ENCODE data around the gene SLC46A2.

Gene SLC46A2

GRCh38 chr9:112917987-112918362 lies 27.3 kb upstream of the SLC46A2 start:
- no peak overlapping the region for H3K18ac ChIP-seq (ENCODE audit: low read length)
- no peaks in the 10 kb centered on the region for H3K79me2 ChIP-seq (ENCODE audit: control insufficient read depth, insufficient read depth, low read length)
- WGBS (ENCODE audit: extremely low coverage, insufficient coverage, low lambda C conversion rate) = no CpG with 5 or more reads among the region's 1 CpG
- H3K4me1 ChIP-seq (ENCODE audit: control insufficient read depth, low read depth, low read length) = no peaks in the 10 kb centered on the region
- H2AK5ac ChIP-seq (ENCODE audit: low read length) = no peak overlapping the region
- no peak overlapping the region for H2BK120ac ChIP-seq (ENCODE audit: low read depth, low read length)
- H3K27ac ChIP-seq (ENCODE audit: low read depth, low read length) = no peak overlapping the region
- no peak overlapping the region for H3K23ac ChIP-seq (ENCODE audit: low read length)
- no peak overlapping the region for H3K4me2 ChIP-seq (ENCODE audit: low read length)
- no peak overlapping the region for H3K9ac ChIP-seq (ENCODE audit: low read length)
- no peak overlapping the region for H3K56ac ChIP-seq (ENCODE audit: low read length)
- no peaks in the 10 kb centered on the region for H3K36me3 ChIP-seq (ENCODE audit: control insufficient read depth, insufficient read depth, low read length)
- H2BK5ac ChIP-seq (ENCODE audit: low read length) = no peak overlapping the region
- H3K4me3 ChIP-seq (ENCODE audit: low read length) = no peak overlapping the region
- no peak overlapping the region for H4K8ac ChIP-seq (ENCODE audit: low read depth, low read length)
- H3K4ac ChIP-seq (ENCODE audit: low read depth, low read length) = no peak overlapping the region
- H3K79me1 ChIP-seq (ENCODE audit: low read length) = no peaks in the 10 kb centered on the region
- DNase-seq = no peak
- H4K5ac ChIP-seq (ENCODE audit: low read length) = no peak overlapping the region
- H2BK15ac ChIP-seq (replicated peaks; ENCODE audit: low read depth) = no peak overlapping the region
- H3K27me3 ChIP-seq (ENCODE audit: insufficient read depth, low read length, poor library complexity) = peaks cover 4% of the 10 kb centered on the region

GRCh38 chr9:112917047-112917986 lies 26.6 kb upstream of the SLC46A2 start:
- Histone ChIP-seq H3K4me2 (ENCODE audit: low read length) (no peak overlapping the region), H3K27me3 (ENCODE audit: insufficient read depth, low read length, poor library complexity) (peaks cover 4% of the 10 kb centered on the region), H3K56ac (ENCODE audit: low read length) (no peak overlapping the region), H3K9ac (ENCODE audit: low read length) (no peak overlapping the region), H3K4me1 (ENCODE audit: control insufficient read depth, low read depth, low read length) (no peaks in the 10 kb centered on the region), H2BK120ac (ENCODE audit: low read depth, low read length) (no peak overlapping the region), H2BK15ac (replicated peaks; ENCODE audit: low read depth) (no peak overlapping the region), H3K79me1 (ENCODE audit: low read length) (no peaks in the 10 kb centered on the region), H3K27ac (ENCODE audit: low read depth, low read length) (no peak overlapping the region), H3K23ac (ENCODE audit: low read length) (no peak overlapping the region), H3K36me3 (ENCODE audit: control insufficient read depth, insufficient read depth, low read length) (no peaks in the 10 kb centered on the region), H3K4me3 (ENCODE audit: low read length) (no peak overlapping the region), H4K8ac (ENCODE audit: low read depth, low read length) (no peak overlapping the region), H2AK5ac (ENCODE audit: low read length) (no peak overlapping the region), H2BK5ac (ENCODE audit: low read length) (no peak overlapping the region), H3K4ac (ENCODE audit: low read depth, low read length) (no peak overlapping the region), H3K79me2 (ENCODE audit: control insufficient read depth, insufficient read depth, low read length) (no peaks in the 10 kb centered on the region), H4K5ac (ENCODE audit: low read length) (no peak overlapping the region), H3K18ac (ENCODE audit: low read length) (no peak overlapping the region)
- no peak for DNase-seq
- WGBS (ENCODE audit: extremely low coverage, insufficient coverage, low lambda C conversion rate) = no CpG with 5 or more reads among the region's 1 CpG

GRCh38 chr9:112914524-112914923 lies 23.8 kb upstream of the SLC46A2 start:
- Histone ChIP-seq H2AK5ac (ENCODE audit: low read length) (no peak overlapping the region), H2BK5ac (ENCODE audit: low read length) (no peak overlapping the region), H4K5ac (ENCODE audit: low read length) (no peak overlapping the region), H2BK120ac (ENCODE audit: low read depth, low read length) (no peak overlapping the region), H3K4me1 (ENCODE audit: control insufficient read depth, low read depth, low read length) (no peaks in the 10 kb centered on the region), H3K4me3 (ENCODE audit: low read length) (no peak overlapping the region), H3K23ac (ENCODE audit: low read length) (no peak overlapping the region), H3K27ac (ENCODE audit: low read depth, low read length) (no peak overlapping the region), H3K79me2 (ENCODE audit: control insufficient read depth, insufficient read depth, low read length) (no peaks in the 10 kb centered on the region), H3K36me3 (ENCODE audit: control insufficient read depth, insufficient read depth, low read length) (no peaks in the 10 kb centered on the region), H3K27me3 (ENCODE audit: insufficient read depth, low read length, poor library complexity) (peaks cover 4% of the 10 kb centered on the region), H4K8ac (ENCODE audit: low read depth, low read length) (no peak overlapping the region), H3K4me2 (ENCODE audit: low read length) (no peak overlapping the region), H3K56ac (ENCODE audit: low read length) (no peak overlapping the region), H3K79me1 (ENCODE audit: low read length) (no peaks in the 10 kb centered on the region), H3K9ac (ENCODE audit: low read length) (no peak overlapping the region), H2BK15ac (replicated peaks; ENCODE audit: low read depth) (no peak overlapping the region), H3K18ac (ENCODE audit: low read length) (no peak overlapping the region), H3K4ac (ENCODE audit: low read depth, low read length) (no peak overlapping the region)
- no CpG with 5 or more reads among the region's 2 CpGs for WGBS (ENCODE audit: extremely low coverage, insufficient coverage, low lambda C conversion rate)
- DNase-seq = no peak

GRCh38 chr9:112913326-112913725 lies 22.6 kb upstream of the SLC46A2 start:
- H3K27ac ChIP-seq (ENCODE audit: low read depth, low read length) = no peak overlapping the region
- no peaks in the 10 kb centered on the region for H3K79me1 ChIP-seq (ENCODE audit: low read length)
- H3K4me2 ChIP-seq (ENCODE audit: low read length) = no peak overlapping the region
- no peaks in the 10 kb centered on the region for H3K36me3 ChIP-seq (ENCODE audit: control insufficient read depth, insufficient read depth, low read length)
- no peak overlapping the region for H2BK120ac ChIP-seq (ENCODE audit: low read depth, low read length)
- no peaks in the 10 kb centered on the region for H3K4me1 ChIP-seq (ENCODE audit: control insufficient read depth, low read depth, low read length)
- H3K27me3 ChIP-seq (ENCODE audit: insufficient read depth, low read length, poor library complexity) = no peaks in the 10 kb centered on the region
- no peak overlapping the region for H2BK5ac ChIP-seq (ENCODE audit: low read length)
- no peak overlapping the region for H3K4ac ChIP-seq (ENCODE audit: low read depth, low read length)
- no peaks in the 10 kb centered on the region for H3K79me2 ChIP-seq (ENCODE audit: control insufficient read depth, insufficient read depth, low read length)
- H3K4me3 ChIP-seq (ENCODE audit: low read length) = no peak overlapping the region
- no peak overlapping the region for H2BK15ac ChIP-seq (replicated peaks; ENCODE audit: low read depth)
- no peak overlapping the region for H3K23ac ChIP-seq (ENCODE audit: low read length)
- H4K8ac ChIP-seq (ENCODE audit: low read depth, low read length) = no peak overlapping the region
- no CpG with 5 or more reads among the region's 4 CpGs for WGBS (ENCODE audit: extremely low coverage, insufficient coverage, low lambda C conversion rate)
- DNase-seq = no peak
- H2AK5ac ChIP-seq (ENCODE audit: low read length) = no peak overlapping the region
- no peak overlapping the region for H4K5ac ChIP-seq (ENCODE audit: low read length)
- no peak overlapping the region for H3K56ac ChIP-seq (ENCODE audit: low read length)
- H3K9ac ChIP-seq (ENCODE audit: low read length) = no peak overlapping the region
- no peak overlapping the region for H3K18ac ChIP-seq (ENCODE audit: low read length)

- no peak for DNase-seq
- Histone ChIP-seq H3K27me3 (ENCODE audit: insufficient read depth, low read length, poor library complexity) (no peaks in the 10 kb centered on the region), H4K5ac (ENCODE audit: low read length) (no peak overlapping the region), H3K9ac (ENCODE audit: low read length) (no peak overlapping the region), H4K8ac (ENCODE audit: low read depth, low read length) (no peak overlapping the region), H3K4me2 (ENCODE audit: low read length) (no peak overlapping the region), H3K27ac (ENCODE audit: low read depth, low read length) (no peak overlapping the region), H3K36me3 (ENCODE audit: control insufficient read depth, insufficient read depth, low read length) (no peaks in the 10 kb centered on the region), H3K18ac (ENCODE audit: low read length) (no peak overlapping the region), H2AK5ac (ENCODE audit: low read length) (no peak overlapping the region), H3K4me1 (ENCODE audit: control insufficient read depth, low read depth, low read length) (no peaks in the 10 kb centered on the region), H2BK5ac (ENCODE audit: low read length) (no peak overlapping the region), H3K79me2 (ENCODE audit: control insufficient read depth, insufficient read depth, low read length) (no peaks in the 10 kb centered on the region), H3K23ac (ENCODE audit: low read length) (no peak overlapping the region), H3K79me1 (ENCODE audit: low read length) (no peaks in the 10 kb centered on the region), H3K4ac (ENCODE audit: low read depth, low read length) (no peak overlapping the region), H2BK120ac (ENCODE audit: low read depth, low read length) (no peak overlapping the region), H2BK15ac (replicated peaks; ENCODE audit: low read depth) (no peak overlapping the region), H3K4me3 (ENCODE audit: low read length) (no peak overlapping the region), H3K56ac (ENCODE audit: low read length) (no peak overlapping the region)
- no CpG with 5 or more reads among the region's 3 CpGs for WGBS (ENCODE audit: extremely low coverage, insufficient coverage, low lambda C conversion rate)
These were observed 22.0 kb upstream of the SLC46A2 start for GRCh38 chr9:112912636-112913035.

- Histone ChIP-seq H3K27me3 (ENCODE audit: insufficient read depth, low read length, poor library complexity) (no peaks in the 10 kb centered on the region), H3K56ac (ENCODE audit: low read length) (no peak overlapping the region), H3K36me3 (ENCODE audit: control insufficient read depth, insufficient read depth, low read length) (no peaks in the 10 kb centered on the region), H3K4me2 (ENCODE audit: low read length) (no peak overlapping the region), H2BK5ac (ENCODE audit: low read length) (no peak overlapping the region), H3K4ac (ENCODE audit: low read depth, low read length) (no peak overlapping the region), H3K4me1 (ENCODE audit: control insufficient read depth, low read depth, low read length) (no peaks in the 10 kb centered on the region), H2BK15ac (replicated peaks; ENCODE audit: low read depth) (no peak overlapping the region), H3K4me3 (ENCODE audit: low read length) (no peak overlapping the region), H3K79me2 (ENCODE audit: control insufficient read depth, insufficient read depth, low read length) (no peaks in the 10 kb centered on the region), H3K23ac (ENCODE audit: low read length) (no peak overlapping the region), H2BK120ac (ENCODE audit: low read depth, low read length) (no peak overlapping the region), H4K5ac (ENCODE audit: low read length) (no peak overlapping the region), H3K27ac (ENCODE audit: low read depth, low read length) (no peak overlapping the region), H3K9ac (ENCODE audit: low read length) (no peak overlapping the region), H3K79me1 (ENCODE audit: low read length) (no peaks in the 10 kb centered on the region), H3K18ac (ENCODE audit: low read length) (no peak overlapping the region), H4K8ac (ENCODE audit: low read depth, low read length) (no peak overlapping the region), H2AK5ac (ENCODE audit: low read length) (no peak overlapping the region)
- no CpG with 5 or more reads among the region's 2 CpGs for WGBS (ENCODE audit: extremely low coverage, insufficient coverage, low lambda C conversion rate)
- DNase-seq = no peak
These were observed 21.1 kb upstream of the SLC46A2 start for GRCh38 chr9:112911736-112912135.
